Measurements from ENCODE around the gene OR14A16. TPM values are rescaled to one million over a fixed set of nuclear protein-coding genes. Genes with fewer than 3 reads are reported as not detected.

Gene OR14A16, protein sequence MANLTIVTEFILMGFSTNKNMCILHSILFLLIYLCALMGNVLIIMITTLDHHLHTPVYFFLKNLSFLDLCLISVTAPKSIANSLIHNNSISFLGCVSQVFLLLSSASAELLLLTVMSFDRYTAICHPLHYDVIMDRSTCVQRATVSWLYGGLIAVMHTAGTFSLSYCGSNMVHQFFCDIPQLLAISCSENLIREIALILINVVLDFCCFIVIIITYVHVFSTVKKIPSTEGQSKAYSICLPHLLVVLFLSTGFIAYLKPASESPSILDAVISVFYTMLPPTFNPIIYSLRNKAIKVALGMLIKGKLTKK
- total RNA-seq, result not detected

GRCh38 chr1:247824023-247824422, at the start of gene OR14A16:
Gene OR14A16 (minus strand): TSS chr1:247824119. CDS start chr1:247815729, 8,390 bp downstream.
- H3K4me1 ChIP-seq, result no peaks in the 10 kb centered on the region
- H3K9me3 ChIP-seq, result no peaks in the 10 kb centered on the region
- no peak within 1 kb of the TSS for H3K27ac ChIP-seq
- TF ChIP-seq POLR2A (IDR thresholded peaks at IDR 0.05), result no peak
- TF ChIP-seq, protein P1, sequence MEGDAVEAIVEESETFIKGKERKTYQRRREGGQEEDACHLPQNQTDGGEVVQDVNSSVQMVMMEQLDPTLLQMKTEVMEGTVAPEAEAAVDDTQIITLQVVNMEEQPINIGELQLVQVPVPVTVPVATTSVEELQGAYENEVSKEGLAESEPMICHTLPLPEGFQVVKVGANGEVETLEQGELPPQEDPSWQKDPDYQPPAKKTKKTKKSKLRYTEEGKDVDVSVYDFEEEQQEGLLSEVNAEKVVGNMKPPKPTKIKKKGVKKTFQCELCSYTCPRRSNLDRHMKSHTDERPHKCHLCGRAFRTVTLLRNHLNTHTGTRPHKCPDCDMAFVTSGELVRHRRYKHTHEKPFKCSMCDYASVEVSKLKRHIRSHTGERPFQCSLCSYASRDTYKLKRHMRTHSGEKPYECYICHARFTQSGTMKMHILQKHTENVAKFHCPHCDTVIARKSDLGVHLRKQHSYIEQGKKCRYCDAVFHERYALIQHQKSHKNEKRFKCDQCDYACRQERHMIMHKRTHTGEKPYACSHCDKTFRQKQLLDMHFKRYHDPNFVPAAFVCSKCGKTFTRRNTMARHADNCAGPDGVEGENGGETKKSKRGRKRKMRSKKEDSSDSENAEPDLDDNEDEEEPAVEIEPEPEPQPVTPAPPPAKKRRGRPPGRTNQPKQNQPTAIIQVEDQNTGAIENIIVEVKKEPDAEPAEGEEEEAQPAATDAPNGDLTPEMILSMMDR (IDR thresholded peaks at IDR 0.05), result no peak
- no peak within 1 kb of the TSS for H3K4me3 ChIP-seq
- intact Hi-C loops (cut with DNase I; ENCODE audit: low total_unique reads), result no loop called here
- no peak for DNase-seq
- H3K27me3 ChIP-seq, result no peaks in the 10 kb centered on the region
- no peaks in the 10 kb centered on the region for H3K36me3 ChIP-seq

DNA sequence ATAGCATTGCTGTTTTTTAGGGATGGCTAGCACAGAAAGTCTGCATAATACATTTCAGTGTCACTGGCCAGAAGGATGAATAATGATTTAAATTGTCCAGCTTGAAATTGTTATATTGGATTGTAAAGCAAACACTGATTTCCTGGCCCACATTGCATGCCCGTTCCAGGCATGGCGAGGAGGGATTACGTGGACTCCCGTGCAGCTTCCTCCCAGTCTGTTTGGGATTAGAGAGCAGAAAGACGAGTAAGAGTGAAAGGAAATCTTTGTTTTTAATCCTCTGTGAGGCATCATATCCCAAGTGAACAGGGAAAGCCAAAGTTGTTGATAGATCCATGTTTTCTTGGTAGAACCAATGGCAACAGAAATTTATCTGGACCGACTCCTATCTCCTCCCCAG, 41.5 kb upstream of the OR14A16 start:
- intact Hi-C loops (cut with DNase I; ENCODE audit: low total_unique reads), result no loop called here
- TF ChIP-seq, protein P1 (IDR thresholded peaks at IDR 0.05), result no peak
- TF ChIP-seq POLR2A (IDR thresholded peaks at IDR 0.05), result no peak
- Histone ChIP-seq H3K4me3 (no peak overlapping the region), H3K36me3 (no peaks in the 10 kb centered on the region), H3K9me3 (no peaks in the 10 kb centered on the region), H3K27me3 (no peaks in the 10 kb centered on the region), H3K4me1 (no peaks in the 10 kb centered on the region), H3K27ac (no peak overlapping the region)
- no peak for DNase-seq

GRCh38 chr1:247864644-247865043, 40.7 kb upstream of the OR14A16 start:
- no peaks in the 10 kb centered on the region for H3K36me3 ChIP-seq
- no peaks in the 10 kb centered on the region for H3K27me3 ChIP-seq
- no peak for DNase-seq

DNA sequence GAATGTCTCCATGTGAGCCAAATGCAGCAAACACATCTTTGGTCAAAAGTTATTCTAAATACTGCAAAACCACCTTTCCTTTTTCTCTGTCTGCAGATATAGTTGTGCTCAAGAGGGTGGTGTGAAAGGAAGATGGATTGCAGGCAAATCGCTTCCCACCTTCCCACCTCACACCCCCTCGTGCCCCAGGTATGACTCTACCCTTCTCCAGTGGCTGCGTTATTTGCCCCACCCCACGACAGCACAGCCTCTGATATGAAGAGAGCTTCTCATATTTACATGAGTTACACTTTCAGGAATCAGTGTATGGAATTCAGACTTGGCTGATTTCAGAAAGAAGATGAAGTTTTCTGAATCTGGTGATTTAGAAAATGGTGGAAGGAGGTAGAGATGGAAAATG, 38.8 kb upstream of the OR14A16 start:
- Histone ChIP-seq H3K36me3 (no peaks in the 10 kb centered on the region), H3K9me3 (no peaks in the 10 kb centered on the region), H3K4me1 (no peaks in the 10 kb centered on the region), H3K27me3 (no peaks in the 10 kb centered on the region), H3K27ac (no peak overlapping the region), H3K4me3 (no peak overlapping the region)
- TF ChIP-seq, protein P1 (IDR thresholded peaks at IDR 0.05), result no peak
- no peak for TF ChIP-seq POLR2A (IDR thresholded peaks at IDR 0.05)
- no peak for DNase-seq
- intact Hi-C loops (cut with DNase I; ENCODE audit: low total_unique reads), result no loop called here

More at GRCh38 chr1:247864644-247865043, 40.7 kb upstream of the OR14A16 start:
- no peak for TF ChIP-seq POLR2A (IDR thresholded peaks at IDR 0.05)
- no peak overlapping the region for H3K4me3 ChIP-seq
- H3K27ac ChIP-seq, result no peak overlapping the region
- no peaks in the 10 kb centered on the region for H3K9me3 ChIP-seq
- H3K4me1 ChIP-seq, result no peaks in the 10 kb centered on the region
- intact Hi-C loops (cut with DNase I; ENCODE audit: low total_unique reads), result no loop called here

DNA sequence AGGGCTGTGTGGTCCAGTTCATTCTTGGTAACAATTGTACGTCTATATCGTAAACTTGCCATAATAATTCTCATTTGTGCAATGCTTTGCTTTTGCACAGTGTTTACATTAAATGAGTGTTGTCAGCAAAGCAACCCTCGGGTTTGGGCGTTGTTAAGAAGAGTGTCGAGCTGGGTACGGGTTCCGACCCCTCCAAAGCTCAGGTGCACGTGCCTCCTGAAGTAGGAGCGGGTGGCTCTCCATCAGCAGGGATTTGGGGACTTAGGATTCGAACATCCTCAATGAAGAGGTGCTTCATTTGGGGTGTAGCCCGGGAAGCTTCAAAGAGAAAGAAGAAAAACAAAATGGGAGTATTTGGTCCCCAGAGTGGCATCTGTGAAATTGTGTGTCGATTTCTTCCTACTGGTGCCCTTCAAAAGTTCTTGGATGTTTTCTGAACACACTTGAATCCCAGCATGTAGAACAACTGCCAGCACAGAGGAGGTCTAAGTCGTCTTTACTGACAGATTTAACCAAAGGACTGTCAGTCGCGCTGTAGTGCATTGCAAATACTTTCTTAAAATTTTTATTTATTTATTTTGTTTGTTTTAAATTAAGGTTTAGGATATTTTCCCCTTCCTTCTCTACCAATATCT, 34.2 kb upstream of the OR14A16 start:
- H3K4me1 ChIP-seq, result no peaks in the 10 kb centered on the region
- peak overlapping the region in 1 of 2 donors; percentile 50 for H3K4me3 ChIP-seq
- H3K9me3 ChIP-seq, result no peaks in the 10 kb centered on the region
- H3K27ac ChIP-seq, result no peak overlapping the region
- H3K36me3 ChIP-seq, result no peaks in the 10 kb centered on the region
- TF ChIP-seq, protein P1 (IDR thresholded peaks at IDR 0.05), result no peak
- no peak for TF ChIP-seq POLR2A (IDR thresholded peaks at IDR 0.05)
- intact Hi-C loops (cut with DNase I; ENCODE audit: low total_unique reads), result no loop called here
- DNase-seq, result no peak
- H3K27me3 ChIP-seq, result no peaks in the 10 kb centered on the region
